Caco-2 (cell line): ENCODE data around the gene SCYGR5. TPM values are rescaled to one million over a fixed set of nuclear protein-coding genes. Genes with fewer than 3 reads are reported as not detected.

ENCODE experiments used
- BruUV-seq: library from RNA; stranded (reverse); fragments of 400-500 nt; replicated peaks from 2 replicates; lab custom pipeline; 2021; lab: Mats Ljungman, UMichigan
- CTCF ChIA-PET: fragments of 300-600 bp; sonication (Branson Sonifier 250); formaldehyde crosslinking; loops from one replicate; lab custom pipeline; 2022; ENCODE audit warnings: antibody characterized with exemption; lab: Charles Lee
- POLR2A ChIA-PET: fragments of 300-600 bp; sonication (Branson Sonifier 250); formaldehyde crosslinking; loops from one replicate; lab custom pipeline; 2022; ENCODE audit warnings: antibody characterized with exemption; lab: Charles Lee
- DNase-seq, 2 experiments: peaks; one replicate each; pipeline versions ENCODE4 v3.0.0 to v3.0.0-alpha.2; 2020 to 2022
- H3K27me3 ChIP-seq: replicated peaks from 2 replicates; pipeline ENCODE4 v1.6.0; 2011; ENCODE audit warnings: low read length; ENCODE audit not compliant: control insufficient read depth, insufficient read depth
- H3K36me3 ChIP-seq: 2 replicates; pipeline ENCODE4 v1.5.1; 2011; ENCODE audit warnings: low read length; ENCODE audit not compliant: control insufficient read depth, insufficient read depth
- H3K4me1 ChIP-seq: fragments of 250-450 bp; sonication (Bioruptor Pico); 2 replicates; pipeline ENCODE4 v1.5.1; 2020; ENCODE audit warnings: mild to moderate bottlenecking
- H3K4me3 ChIP-seq: 2 replicates; pipeline ENCODE4 v1.5.1; 2011; ENCODE audit warnings: low read depth, mild to moderate bottlenecking, control low read depth, low read length
- H3K9me3 ChIP-seq: fragments of 250-450 bp; sonication (Bioruptor Pico); 2 replicates; pipeline ENCODE4 v1.5.1; 2020; ENCODE audit warnings: mild to moderate bottlenecking, moderate library complexity
- H3K27ac Mint-ChIP-seq: one replicate; pipeline ENCODE4 v1.8.0; 2022; ENCODE audit warnings: mixed read lengths; ENCODE audit not compliant: unreplicated experiment
- H3K27me3 Mint-ChIP-seq: one replicate; pipeline ENCODE4 v1.8.0; 2022; ENCODE audit warnings: mixed read lengths; ENCODE audit not compliant: insufficient read depth, unreplicated experiment
- H3K36me3 Mint-ChIP-seq: one replicate; pipeline ENCODE4 v1.8.0; 2022; ENCODE audit warnings: mild to moderate bottlenecking, mixed read lengths; ENCODE audit not compliant: insufficient read depth, unreplicated experiment
- H3K4me1 Mint-ChIP-seq: one replicate; pipeline ENCODE4 v1.8.0; 2022; ENCODE audit warnings: low read depth, mixed read lengths; ENCODE audit not compliant: unreplicated experiment
- H3K4me3 Mint-ChIP-seq: one replicate; pipeline ENCODE4 v1.8.0; 2022; ENCODE audit warnings: mild to moderate bottlenecking, moderate library complexity, mixed read lengths; ENCODE audit not compliant: unreplicated experiment
- H3K9me3 Mint-ChIP-seq: one replicate; pipeline ENCODE4 v1.8.0; 2022; ENCODE audit warnings: mixed read lengths; ENCODE audit not compliant: unreplicated experiment
- intact Hi-C: fragments of 100-400 bp; cut with micrococcal nuclease; formaldehyde crosslinking; loops from one replicate; pipeline ENCODE4 v1.10.0; 2022; ENCODE audit not compliant: unreplicated experiment
- total RNA-seq: library from RNA; stranded (reverse); gene quantifications from 2 replicates; pipeline ENCODE4 v1.2.3, GENCODE V29; 2022
- TF ChIP-seq, protein P1 (sequence below), 2 experiments: fragments of 200-600 bp in 1 of 2; IDR thresholded peaks; 1 replicate in 1 of 2; 2 replicates in 1 of 2; pipeline versions ENCODE4 v1.5.1 to v1.8.0; 2011 to 2022; ENCODE audit warnings: antibody characterized with exemption in 1 of 2, control low read depth in 1 of 2, inconsistent platforms in 1 of 2, low read depth in 1 of 2, low read length in 1 of 2, mild to moderate bottlenecking in 1 of 2, moderate library complexity in 1 of 2; ENCODE audit not compliant: insufficient read depth in 1 of 2, severe bottlenecking in 1 of 2, unreplicated experiment in 1 of 2

The SCYGR5 gene
- total RNA-seq, 1 experiment from 2014 or later, result not detected

DNA sequence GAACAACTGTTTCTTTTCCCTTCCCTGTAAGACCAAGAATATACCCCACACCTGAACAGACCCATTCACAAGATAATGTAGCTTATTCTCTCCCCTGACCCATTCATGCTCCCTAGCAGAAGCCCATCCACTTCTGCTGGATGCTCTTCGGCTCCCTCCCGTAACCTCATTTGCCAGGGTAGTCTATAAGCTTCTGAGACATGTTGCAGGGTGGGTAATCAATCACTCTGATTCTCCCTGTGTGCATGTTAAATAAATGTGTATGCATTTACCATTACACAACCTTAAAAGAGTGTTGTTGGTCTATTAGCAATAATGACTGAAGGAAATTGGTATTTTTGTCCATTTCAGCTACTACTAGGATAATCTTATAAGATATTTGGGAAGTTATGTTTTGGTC lies 49.9 kb downstream of the SCYGR5 start:
- H3K9me3 ChIP-seq, result no peaks in the 10 kb centered on the region
- no peaks in the 10 kb centered on the region for H3K27me3 ChIP-seq
- CTCF ChIA-PET, result no interaction called here
- TF ChIP-seq, protein P1, sequence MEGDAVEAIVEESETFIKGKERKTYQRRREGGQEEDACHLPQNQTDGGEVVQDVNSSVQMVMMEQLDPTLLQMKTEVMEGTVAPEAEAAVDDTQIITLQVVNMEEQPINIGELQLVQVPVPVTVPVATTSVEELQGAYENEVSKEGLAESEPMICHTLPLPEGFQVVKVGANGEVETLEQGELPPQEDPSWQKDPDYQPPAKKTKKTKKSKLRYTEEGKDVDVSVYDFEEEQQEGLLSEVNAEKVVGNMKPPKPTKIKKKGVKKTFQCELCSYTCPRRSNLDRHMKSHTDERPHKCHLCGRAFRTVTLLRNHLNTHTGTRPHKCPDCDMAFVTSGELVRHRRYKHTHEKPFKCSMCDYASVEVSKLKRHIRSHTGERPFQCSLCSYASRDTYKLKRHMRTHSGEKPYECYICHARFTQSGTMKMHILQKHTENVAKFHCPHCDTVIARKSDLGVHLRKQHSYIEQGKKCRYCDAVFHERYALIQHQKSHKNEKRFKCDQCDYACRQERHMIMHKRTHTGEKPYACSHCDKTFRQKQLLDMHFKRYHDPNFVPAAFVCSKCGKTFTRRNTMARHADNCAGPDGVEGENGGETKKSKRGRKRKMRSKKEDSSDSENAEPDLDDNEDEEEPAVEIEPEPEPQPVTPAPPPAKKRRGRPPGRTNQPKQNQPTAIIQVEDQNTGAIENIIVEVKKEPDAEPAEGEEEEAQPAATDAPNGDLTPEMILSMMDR (IDR thresholded peaks at IDR 0.05; ENCODE audit: insufficient read depth in 1 of 2, low read depth in 1 of 2, low read length in 1 of 2, severe bottlenecking in 1 of 2, unreplicated experiment in 1 of 2), result no peak
- H3K4me1 ChIP-seq, result peaks cover 24% of the 10 kb centered on the region
- peak overlapping the region; percentile 43 for H3K4me3 ChIP-seq
- POLR2A ChIA-PET, result no interaction called here
- intact Hi-C loops, result loop anchor here (2.0 kb wide), 1 partner anchor 22 kb away; no protein-coding TSS in a partner anchor
- peaks cover 45% of the 10 kb centered on the region for H3K36me3 Mint-ChIP-seq
- BruUV-seq, result no TSS peak
- no peaks in the 10 kb centered on the region for H3K9me3 Mint-ChIP-seq
- peak overlapping the region; percentile 74 for H3K27ac Mint-ChIP-seq
- DNase-seq, result no peak
- no peaks in the 10 kb centered on the region for H3K27me3 Mint-ChIP-seq
- H3K4me1 Mint-ChIP-seq, result peaks cover 7% of the 10 kb centered on the region
- no peaks in the 10 kb centered on the region for H3K36me3 ChIP-seq
- peak overlapping the region; percentile 74 for H3K4me3 Mint-ChIP-seq

Other genes starting within 250 kb of the SCYGR5 start
- gene AGFG1, start 194.6 kb upstream of the SCYGR5 start, total RNA-seq, result 73.1 and 73.2 TPM in 2 replicates
- gene SCYGR2, start 67.9 kb upstream of the SCYGR5 start, total RNA-seq, result not detected in 2 replicates
- not detected in 2 replicates for gene SCYGR3, start 52.0 kb upstream of the SCYGR5 start, total RNA-seq
- not detected in 2 replicates for gene SCYGR4, start 49.3 kb upstream of the SCYGR5 start, total RNA-seq
- 88.2 and 98.5 TPM in 2 replicates for gene SLC19A3, start 51.2 kb downstream of the SCYGR5 start, total RNA-seq
- gene SCYGR6, start 58.0 kb downstream of the SCYGR5 start, total RNA-seq, result not detected in 2 replicates
- not detected in 2 replicates for gene SCYGR7, start 61.5 kb downstream of the SCYGR5 start, total RNA-seq
- not detected in 2 replicates for gene SCYGR8, start 79.1 kb downstream of the SCYGR5 start, total RNA-seq
- gene CCL20, start 147.0 kb downstream of the SCYGR5 start, total RNA-seq, result 2.8 and 3.5 TPM in 2 replicates
- gene DAW1, start 204.8 kb downstream of the SCYGR5 start, total RNA-seq, result 5.4 and 6.6 TPM in 2 replicates